Stomach (tissue), 9 donors: ENCODE measurements around the gene RELB. TPM values are rescaled to one million over a fixed set of nuclear protein-coding genes. Genes with fewer than 3 reads are reported as not detected.

Experiments used
- DNase-seq, 2 donors: peaks; one replicate each; pipeline versions ENCODE4 v3.0.0 to v3.0.0-alpha.2; 2013 to 2019
- H3K27ac ChIP-seq, 5 donors: fragments of 200-600 bp in 4 of 5; sonication (generic) in 4 of 5; one replicate each; pipeline ENCODE4 v1.5.1; 2013 to 2019; ENCODE audit warnings: mild to moderate bottlenecking in 1 of 5, moderate library complexity in 1 of 5
- H3K27me3 ChIP-seq, 3 donors: fragments of 200-600 bp; sonication (generic); one replicate each; pipeline ENCODE4 v1.5.1; 2017 to 2019; ENCODE audit warnings: mixed run types in 1 of 3
- H3K36me3 ChIP-seq, 4 donors: fragments of 200-600 bp; sonication (generic); 1 replicate in 3 of 4; 2 replicates in 1 of 4; pipeline ENCODE4 v1.5.1; 2016 to 2019
- H3K4me1 ChIP-seq, 4 donors: fragments of 200-600 bp; sonication (generic); one replicate each; pipeline ENCODE4 v1.5.1; 2016 to 2019
- H3K4me3 ChIP-seq, 4 donors: fragments of 200-600 bp; sonication (generic) in 3 of 4; one replicate each; pipeline ENCODE4 v1.5.1; 2016 to 2019; ENCODE audit warnings: mild to moderate bottlenecking in 1 of 4
- H3K9me3 ChIP-seq, 4 donors: fragments of 200-600 bp; sonication (generic); one replicate each; pipeline ENCODE4 v1.5.1; 2016 to 2019
- EP300 ChIP-seq: sonication (generic); formaldehyde crosslinking; IDR thresholded peaks from one replicate; pipeline ENCODE4 v1.6.1; 2017; ENCODE audit warnings: antibody characterized with exemption
- POLR2A ChIP-seq, 4 donors: fragments of 450-650 bp; IDR thresholded peaks; one replicate each; pipeline ENCODE4 v1.6.1; 2016; ENCODE audit warnings: antibody characterized with exemption in 4 of 4, control low read depth in 2 of 4, mild to moderate bottlenecking in 1 of 4, moderate library complexity in 1 of 4
- POLR2AphosphoS5 ChIP-seq, 3 donors: sonication (generic); formaldehyde crosslinking; IDR thresholded peaks; one replicate each; pipeline ENCODE4 v1.6.1; 2016; ENCODE audit warnings: antibody characterized with exemption in 3 of 3
- WGBS, 5 donors: extraction: QIAGEN DNeasy Blood & Tissue Kit in 3 of 5; methylation state at CpG; one replicate each; pipeline versions ENCODE4 v1.1.5 to v1.1.7; 2013 to 2018; 5-methylcytosine and 5-hydroxymethylcytosine counted together
- intact Hi-C: fragments of 100-400 bp; cut with DNase I; formaldehyde crosslinking; loops from one replicate; pipeline ENCODE4 v1.15.1; 2023; ENCODE audit warnings: low total_unique reads
- polyA plus RNA-seq, 3 donors: library from polyadenylated mRNA; stranded (reverse); fragments of 200-250 nt; gene quantifications; one replicate each; pipeline ENCODE4 v1.2.3, GENCODE V29; 2013
- total RNA-seq, 5 donors: library from RNA; depleted of rRNA; stranded (reverse); fragments of >200 nt; gene quantifications; one replicate each; pipeline versions ENCODE4 v1.1.0 to v1.2.3, GENCODE V29; 2014 to 2016
- TF ChIP-seq, protein P1 (sequence below), 7 experiments: fragments of 450-650 bp in 4 of 7; fragments of 200-600 bp in 3 of 7; sonication (generic) in 3 of 7; IDR thresholded peaks; one replicate each; pipeline ENCODE4 v1.5.1; 2016 to 2019; ENCODE audit warnings: antibody characterized with exemption in 7 of 7, control low read depth in 2 of 7, mild to moderate bottlenecking in 1 of 7
- donor health status: healthy with polysubstance abuse.
- donor health status: Bipolar disorder and iron deficiency.
- donor health status: healthy.

The RELB gene
- total and polyA plus RNA-seq, 8 donors: 3.2 to 33.5 (median 14.9) TPM; not detected in 1

DNA sequence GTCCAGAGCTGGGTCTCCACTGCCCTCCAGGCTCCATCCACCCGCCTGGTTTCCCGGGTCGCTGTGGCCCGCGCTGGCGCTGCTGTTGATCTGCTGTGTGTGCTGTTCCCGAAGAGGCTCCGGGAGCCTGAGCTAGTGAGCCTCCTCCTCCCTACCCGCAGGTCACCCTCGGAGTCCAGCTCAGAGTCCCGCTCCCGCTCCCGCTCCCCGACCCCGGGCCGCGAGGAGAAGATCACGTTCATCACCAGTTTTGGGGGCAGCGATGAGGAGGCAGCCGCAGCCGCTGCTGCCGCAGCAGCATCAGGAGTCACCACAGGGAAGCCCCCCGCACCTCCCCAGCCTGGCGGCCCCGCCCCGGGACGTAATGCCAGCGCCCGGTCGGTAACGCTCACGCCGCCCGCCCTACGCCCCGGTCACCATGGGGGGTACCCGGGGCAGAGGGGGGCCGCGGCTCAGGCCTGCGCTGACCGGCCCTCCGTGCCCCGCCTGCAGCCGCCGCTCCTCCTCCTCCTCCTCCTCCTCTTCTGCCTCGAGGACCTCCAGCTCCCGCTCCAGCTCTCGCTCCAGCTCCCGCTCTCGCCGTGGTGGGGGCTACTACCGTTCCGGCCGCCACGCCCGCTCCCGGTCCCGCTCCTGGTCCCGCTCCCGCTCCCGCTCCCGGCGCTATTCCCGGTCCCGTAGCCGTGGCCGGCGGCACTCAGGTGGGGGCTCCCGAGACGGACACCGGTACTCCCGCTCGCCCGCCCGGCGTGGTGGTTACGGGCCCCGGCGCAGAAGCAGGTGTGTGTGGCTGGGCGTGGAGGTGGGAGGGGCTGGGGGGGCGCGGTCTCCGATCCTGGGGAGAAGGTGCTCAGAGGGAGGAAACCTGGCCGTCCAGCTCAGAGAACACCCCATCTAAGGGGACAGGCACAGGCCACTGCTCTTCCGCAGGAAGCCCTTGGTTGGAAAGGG is 62.9 kb downstream of the RELB start:
- peaks cover 0 to 17% (median 8%) of the 10 kb centered on the region in 4 donors for H3K4me1 ChIP-seq
- no peak overlapping the region for H3K4me3 ChIP-seq
- WGBS, 5 donors: 94 to 96% (median 95%) methylated on average over 52 to 85 of the region's 85 CpGs
- H3K9me3 ChIP-seq: no peaks in the 10 kb centered on the region
- peaks cover 86 to 100% (median 99%) of the 10 kb centered on the region in 4 donors for H3K36me3 ChIP-seq
- TF ChIP-seq, protein P1, sequence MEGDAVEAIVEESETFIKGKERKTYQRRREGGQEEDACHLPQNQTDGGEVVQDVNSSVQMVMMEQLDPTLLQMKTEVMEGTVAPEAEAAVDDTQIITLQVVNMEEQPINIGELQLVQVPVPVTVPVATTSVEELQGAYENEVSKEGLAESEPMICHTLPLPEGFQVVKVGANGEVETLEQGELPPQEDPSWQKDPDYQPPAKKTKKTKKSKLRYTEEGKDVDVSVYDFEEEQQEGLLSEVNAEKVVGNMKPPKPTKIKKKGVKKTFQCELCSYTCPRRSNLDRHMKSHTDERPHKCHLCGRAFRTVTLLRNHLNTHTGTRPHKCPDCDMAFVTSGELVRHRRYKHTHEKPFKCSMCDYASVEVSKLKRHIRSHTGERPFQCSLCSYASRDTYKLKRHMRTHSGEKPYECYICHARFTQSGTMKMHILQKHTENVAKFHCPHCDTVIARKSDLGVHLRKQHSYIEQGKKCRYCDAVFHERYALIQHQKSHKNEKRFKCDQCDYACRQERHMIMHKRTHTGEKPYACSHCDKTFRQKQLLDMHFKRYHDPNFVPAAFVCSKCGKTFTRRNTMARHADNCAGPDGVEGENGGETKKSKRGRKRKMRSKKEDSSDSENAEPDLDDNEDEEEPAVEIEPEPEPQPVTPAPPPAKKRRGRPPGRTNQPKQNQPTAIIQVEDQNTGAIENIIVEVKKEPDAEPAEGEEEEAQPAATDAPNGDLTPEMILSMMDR (IDR thresholded peaks at IDR 0.05): no peak
- TF ChIP-seq POLR2A (IDR thresholded peaks at IDR 0.05) (no peak), EP300 (no peak), POLR2AphosphoS5 (IDR thresholded peaks at IDR 0.05) (no peak)
- H3K27me3 ChIP-seq: no peaks in the 10 kb centered on the region
- DNase-seq: no peak
- H3K27ac ChIP-seq: no peak overlapping the region
- intact Hi-C loops: no loop called here

- H3K4me3 ChIP-seq: no peak overlapping the region
- H3K4me1 ChIP-seq: peaks cover 8 to 36% (median 24%) of the 10 kb centered on the region in 4 donors
- intact Hi-C loops: no loop called here
- no peak for DNase-seq
- H3K36me3 ChIP-seq: peaks cover 85 to 100% (median 99%) of the 10 kb centered on the region in 4 donors
- no peaks in the 10 kb centered on the region for H3K27me3 ChIP-seq
- no peaks in the 10 kb centered on the region for H3K9me3 ChIP-seq
- no peak for TF ChIP-seq POLR2A (IDR thresholded peaks at IDR 0.05)
- TF ChIP-seq EP300: no peak
- TF ChIP-seq, protein P1 (IDR thresholded peaks at IDR 0.05): no peak
- no peak for TF ChIP-seq POLR2AphosphoS5 (IDR thresholded peaks at IDR 0.05)
- WGBS, 5 donors: 88 to 93% (median 93%) methylated on average over 32 to 38 of the region's 38 CpGs
- no peak overlapping the region for H3K27ac ChIP-seq
Measured at GRCh38 chr19:45066921-45067661, 65.8 kb downstream of the RELB start.

DNA sequence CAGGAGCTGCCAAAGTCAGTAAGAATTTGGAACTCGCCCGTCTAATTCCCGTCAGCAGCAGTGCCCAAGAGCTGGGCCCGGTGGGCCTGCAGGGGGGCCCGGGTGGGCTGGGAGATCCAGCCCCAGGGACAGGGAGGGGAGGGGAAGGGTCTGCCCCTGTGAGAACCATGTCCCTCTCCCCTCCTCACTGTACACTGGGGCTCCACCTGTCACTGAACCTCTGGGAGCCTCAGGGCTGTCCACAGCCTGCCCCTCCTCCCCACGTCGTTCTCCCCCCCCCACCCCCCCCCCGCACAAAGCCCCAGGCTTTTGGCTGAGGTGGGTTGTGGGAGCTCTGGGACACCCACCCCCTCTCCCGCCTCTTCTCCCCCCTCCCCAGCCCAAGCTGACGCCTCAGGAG is 66.8 kb downstream of the RELB start:
- whole genome bisulfite sequencing, 5 donors: 71 to 88% (median 80%) methylated on average over 3 to 10 of the region's 10 CpGs
- H3K27ac ChIP-seq: no peak overlapping the region
- intact Hi-C loops: no loop called here

More for the DNA sequence above, 66.8 kb downstream of the RELB start:
- H3K4me3 ChIP-seq: no peak overlapping the region
- H3K36me3 ChIP-seq: peaks cover 77 to 97% (median 94%) of the 10 kb centered on the region in 4 donors
- H3K9me3 ChIP-seq: no peaks in the 10 kb centered on the region
- H3K27me3 ChIP-seq: no peaks in the 10 kb centered on the region
- TF ChIP-seq POLR2A (IDR thresholded peaks at IDR 0.05): no peak
- TF ChIP-seq EP300: no peak
- no peak for TF ChIP-seq POLR2AphosphoS5 (IDR thresholded peaks at IDR 0.05)
- TF ChIP-seq, protein P1 (IDR thresholded peaks at IDR 0.05): no peak
- DNase-seq: no peak
- H3K4me1 ChIP-seq: peaks cover 10 to 46% (median 32%) of the 10 kb centered on the region in 4 donors
